ENCODE measurements around the gene OGFOD3. TPM values are rescaled to one million over a fixed set of nuclear protein-coding genes. Genes with fewer than 3 reads are reported as not detected.

The OGFOD3 gene
- total and polyA plus RNA-seq, 9 of the 15 experiments (the other 6 are each of a cell fraction or from before 2014, with no cell fraction given): 0.69 to 44.7 (median 18.9) TPM

DNA sequence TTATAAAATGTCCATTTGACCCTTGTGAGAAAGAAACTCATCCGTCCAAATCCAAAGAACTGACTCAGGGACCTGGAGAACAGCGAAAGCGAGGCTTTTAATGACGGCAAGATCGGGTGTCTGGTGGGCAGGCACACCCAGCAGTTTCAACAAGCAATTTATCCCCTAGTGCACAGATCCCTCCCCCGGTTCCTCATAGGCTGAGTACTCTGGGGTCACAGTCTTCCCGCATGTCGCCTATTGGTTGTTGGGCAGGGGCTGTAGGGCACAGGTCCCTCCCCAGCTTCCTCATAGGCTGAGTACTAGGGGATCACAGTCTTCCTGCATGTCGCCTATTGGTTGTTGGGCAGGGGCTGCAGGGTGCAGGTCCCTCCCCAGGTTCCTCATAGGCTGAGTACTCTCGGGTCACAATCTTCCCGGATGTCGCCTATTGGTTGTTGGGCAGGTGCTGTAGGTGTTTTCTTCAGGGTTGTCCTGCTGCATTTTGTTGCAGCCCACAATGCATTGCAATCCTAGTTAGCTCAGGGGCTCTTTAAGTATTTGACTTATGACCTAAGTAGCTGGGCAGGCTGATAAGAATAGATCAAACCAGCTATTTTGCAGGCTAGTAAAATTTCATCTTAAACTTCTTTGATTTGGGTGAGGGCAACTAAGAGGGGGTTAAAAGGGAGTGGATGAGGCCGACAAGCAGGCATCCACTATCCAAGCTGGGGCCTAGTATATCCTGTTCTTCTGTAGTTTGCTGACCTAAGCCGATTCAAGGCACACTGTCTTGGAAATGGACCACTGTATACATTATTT is 50.5 kb downstream of the OGFOD3 start (continued):
- TF ChIP-seq SPI1 (IDR thresholded peaks at IDR 0.05; ENCODE audit: borderline replicate concordance, low read depth, low read length): no peak
- TF ChIP-seq PCBP2 (IDR thresholded peaks at IDR 0.05; ENCODE audit: low read depth, low read length, poor library complexity, severe bottlenecking): no peak
- TF ChIP-seq MEF2A (IDR thresholded peaks at IDR 0.05; ENCODE audit: control insufficient read depth, low read depth, low read length): no peak
- no peak for TF ChIP-seq MAFF (IDR thresholded peaks at IDR 0.05; ENCODE audit: low read length)
- TF ChIP-seq MTA3 (IDR thresholded peaks at IDR 0.05; ENCODE audit: borderline replicate concordance): peak; percentile 100
- peak; percentile 62 for TF ChIP-seq POLR2G (IDR thresholded peaks at IDR 0.05; ENCODE audit: low read depth, low read length)
- TF ChIP-seq RNF2 (IDR thresholded peaks at IDR 0.05): no peak
- no peak for TF ChIP-seq ETS2 (tag; IDR thresholded peaks at IDR 0.05; ENCODE audit: borderline replicate concordance, poor library complexity, severe bottlenecking)
- TF ChIP-seq RBM34 (IDR thresholded peaks at IDR 0.05; ENCODE audit: borderline replicate concordance, insufficient read depth, low read length): no peak
- no peak for TF ChIP-seq ZNF586 (CRISPR knock-in tag; conservative IDR thresholded peaks at IDR 0.05)
- no peak for TF ChIP-seq CTBP1 (IDR thresholded peaks at IDR 0.05; ENCODE audit: borderline replicate concordance)
- no peak for TF ChIP-seq TCF7 (IDR thresholded peaks at IDR 0.05; ENCODE audit: borderline replicate concordance)
- no peak for TF ChIP-seq ZBED1 (IDR thresholded peaks at IDR 0.05)
- TF ChIP-seq, protein P1, sequence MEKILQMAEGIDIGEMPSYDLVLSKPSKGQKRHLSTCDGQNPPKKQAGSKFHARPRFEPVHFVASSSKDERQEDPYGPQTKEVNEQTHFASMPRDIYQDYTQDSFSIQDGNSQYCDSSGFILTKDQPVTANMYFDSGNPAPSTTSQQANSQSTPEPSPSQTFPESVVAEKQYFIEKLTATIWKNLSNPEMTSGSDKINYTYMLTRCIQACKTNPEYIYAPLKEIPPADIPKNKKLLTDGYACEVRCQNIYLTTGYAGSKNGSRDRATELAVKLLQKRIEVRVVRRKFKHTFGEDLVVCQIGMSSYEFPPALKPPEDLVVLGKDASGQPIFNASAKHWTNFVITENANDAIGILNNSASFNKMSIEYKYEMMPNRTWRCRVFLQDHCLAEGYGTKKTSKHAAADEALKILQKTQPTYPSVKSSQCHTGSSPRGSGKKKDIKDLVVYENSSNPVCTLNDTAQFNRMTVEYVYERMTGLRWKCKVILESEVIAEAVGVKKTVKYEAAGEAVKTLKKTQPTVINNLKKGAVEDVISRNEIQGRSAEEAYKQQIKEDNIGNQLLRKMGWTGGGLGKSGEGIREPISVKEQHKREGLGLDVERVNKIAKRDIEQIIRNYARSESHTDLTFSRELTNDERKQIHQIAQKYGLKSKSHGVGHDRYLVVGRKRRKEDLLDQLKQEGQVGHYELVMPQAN (IDR thresholded peaks at IDR 0.05; ENCODE audit: borderline replicate concordance): no peak
- no peak for TF ChIP-seq ESRRB (CRISPR knock-in tag; IDR thresholded peaks at IDR 0.05; ENCODE audit: borderline replicate concordance)
- TF ChIP-seq HMGN3 (IDR thresholded peaks at IDR 0.05; ENCODE audit: borderline replicate concordance, extremely low read depth, insufficient read length, low read depth, low read length): no peak
- TF ChIP-seq XRCC3 (IDR thresholded peaks at IDR 0.05): no peak
- no peak for TF ChIP-seq ZFP30 (CRISPR knock-in tag; IDR thresholded peaks at IDR 0.05; ENCODE audit: borderline replicate concordance)
- TF ChIP-seq, protein P2, sequence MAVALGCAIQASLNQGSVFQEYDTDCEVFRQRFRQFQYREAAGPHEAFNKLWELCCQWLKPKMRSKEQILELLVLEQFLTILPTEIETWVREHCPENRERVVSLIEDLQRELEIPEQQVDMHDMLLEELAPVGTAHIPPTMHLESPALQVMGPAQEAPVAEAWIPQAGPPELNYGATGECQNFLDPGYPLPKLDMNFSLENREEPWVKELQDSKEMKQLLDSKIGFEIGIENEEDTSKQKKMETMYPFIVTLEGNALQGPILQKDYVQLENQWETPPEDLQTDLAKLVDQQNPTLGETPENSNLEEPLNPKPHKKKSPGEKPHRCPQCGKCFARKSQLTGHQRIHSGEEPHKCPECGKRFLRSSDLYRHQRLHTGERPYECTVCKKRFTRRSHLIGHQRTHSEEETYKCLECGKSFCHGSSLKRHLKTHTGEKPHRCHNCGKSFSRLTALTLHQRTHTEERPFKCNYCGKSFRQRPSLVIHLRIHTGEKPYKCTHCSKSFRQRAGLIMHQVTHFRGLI (CRISPR knock-in tag; IDR thresholded peaks at IDR 0.05): no peak
- TF ChIP-seq, protein P3, sequence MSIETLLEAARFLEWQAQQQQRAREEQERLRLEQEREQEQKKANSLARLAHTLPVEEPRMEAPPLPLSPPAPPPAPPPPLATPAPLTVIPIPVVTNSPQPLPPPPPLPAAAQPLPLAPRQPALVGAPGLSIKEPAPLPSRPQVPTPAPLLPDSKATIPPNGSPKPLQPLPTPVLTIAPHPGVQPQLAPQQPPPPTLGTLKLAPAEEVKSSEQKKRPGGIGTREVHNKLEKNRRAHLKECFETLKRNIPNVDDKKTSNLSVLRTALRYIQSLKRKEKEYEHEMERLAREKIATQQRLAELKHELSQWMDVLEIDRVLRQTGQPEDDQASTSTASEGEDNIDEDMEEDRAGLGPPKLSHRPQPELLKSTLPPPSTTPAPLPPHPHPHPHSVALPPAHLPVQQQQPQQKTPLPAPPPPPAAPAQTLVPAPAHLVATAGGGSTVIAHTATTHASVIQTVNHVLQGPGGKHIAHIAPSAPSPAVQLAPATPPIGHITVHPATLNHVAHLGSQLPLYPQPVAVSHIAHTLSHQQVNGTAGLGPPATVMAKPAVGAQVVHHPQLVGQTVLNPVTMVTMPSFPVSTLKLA (conservative IDR thresholded peaks at IDR 0.05): peak in 1 of 2 experiments; percentile 43; a peak in 1 of 4 replicates
- peak; percentile 32 for TF ChIP-seq MEIS2 (IDR thresholded peaks at IDR 0.05; ENCODE audit: partially characterized antibody)
- no peak for TF ChIP-seq ZNF699 (CRISPR knock-in tag; IDR thresholded peaks at IDR 0.05; ENCODE audit: insufficient replicate concordance)
- peak; percentile 31 for TF ChIP-seq ZFP36 (IDR thresholded peaks at IDR 0.05; ENCODE audit: low read depth, low read length, partially characterized antibody)
- no peak; the same call in 1 of the 2 replicates for TF ChIP-seq DIDO1 (tag; IDR thresholded peaks at IDR 0.05; ENCODE audit: low read depth)
